ENCODE measurements around the gene ZNF462. TPM values are rescaled to one million over a fixed set of nuclear protein-coding genes. Genes with fewer than 3 reads are reported as not detected.

ZNF462 gene
- total RNA-seq, 2 donors from 2014 or later = 20.9 to 30.5 TPM

GRCh38 chr9:106932178-106932577 is 69.2 kb downstream of the ZNF462 start:
- H3K36me3 ChIP-seq = peaks cover 62% of the 10 kb centered on the region
- no peaks in the 10 kb centered on the region for H3K9me3 ChIP-seq
- H3K27ac ChIP-seq = no peak overlapping the region
- no peak for DNase-seq (ENCODE audit: low spot score)
- H3K4me1 ChIP-seq = peaks cover 0 to 26% of the 10 kb centered on the region in 2 donors
- TF ChIP-seq CTCF (IDR thresholded peaks at IDR 0.05) = no peak
- no peak overlapping the region for H3K4me3 ChIP-seq
- H3K27me3 ChIP-seq = no peaks in the 10 kb centered on the region

GRCh38 chr9:106932675-106933074 is 69.7 kb downstream of the ZNF462 start:
- H3K4me1 ChIP-seq = peaks cover 0 to 26% of the 10 kb centered on the region in 2 donors
- DNase-seq (ENCODE audit: low spot score) = no peak
- no peak overlapping the region for H3K4me3 ChIP-seq
- no peak overlapping the region for H3K27ac ChIP-seq
- no peaks in the 10 kb centered on the region for H3K27me3 ChIP-seq
- TF ChIP-seq CTCF (IDR thresholded peaks at IDR 0.05) = no peak
- H3K36me3 ChIP-seq = peaks cover 58% of the 10 kb centered on the region
- H3K9me3 ChIP-seq = no peaks in the 10 kb centered on the region

GRCh38 chr9:106933470-106933869 is 70.5 kb downstream of the ZNF462 start:
- no peak for DNase-seq (ENCODE audit: low spot score)
- Histone ChIP-seq H3K27me3 (no peaks in the 10 kb centered on the region), H3K27ac (no peak overlapping the region), H3K9me3 (no peaks in the 10 kb centered on the region), H3K4me3 (no peak overlapping the region), H3K4me1 (peaks cover 0 to 26% of the 10 kb centered on the region in 2 donors), H3K36me3 (peaks cover 52% of the 10 kb centered on the region)
- no peak for TF ChIP-seq CTCF (IDR thresholded peaks at IDR 0.05)

- no peaks in the 10 kb centered on the region for H3K9me3 ChIP-seq
- DNase-seq (ENCODE audit: low spot score) = no peak
- no peak for TF ChIP-seq CTCF (IDR thresholded peaks at IDR 0.05)
- peaks cover 0 to 15% of the 10 kb centered on the region in 2 donors for H3K4me1 ChIP-seq
- no peak overlapping the region for H3K4me3 ChIP-seq
- peaks cover 61% of the 10 kb centered on the region for H3K36me3 ChIP-seq
- H3K27ac ChIP-seq = no peak overlapping the region
- no peaks in the 10 kb centered on the region for H3K27me3 ChIP-seq
Observed at GRCh38 chr9:106934442-106935238, 71.7 kb downstream of the ZNF462 start.

GRCh38 chr9:106936680-106937079 is 73.7 kb downstream of the ZNF462 start:
- Histone ChIP-seq H3K9me3 (no peaks in the 10 kb centered on the region), H3K27me3 (no peaks in the 10 kb centered on the region), H3K36me3 (peaks cover 65% of the 10 kb centered on the region), H3K4me3 (no peak overlapping the region), H3K27ac (no peak overlapping the region), H3K4me1 (no peaks in the 10 kb centered on the region)
- DNase-seq (ENCODE audit: low spot score) = no peak
- TF ChIP-seq CTCF (IDR thresholded peaks at IDR 0.05) = no peak

GRCh38 chr9:106941916-106942315 is 79.0 kb downstream of the ZNF462 start:
- peaks cover 32% of the 10 kb centered on the region for H3K36me3 ChIP-seq
- H3K4me1 ChIP-seq = peaks cover 0 to 11% of the 10 kb centered on the region in 2 donors
- no peak for TF ChIP-seq CTCF (IDR thresholded peaks at IDR 0.05)
- H3K4me3 ChIP-seq = no peak overlapping the region
- no peaks in the 10 kb centered on the region for H3K27me3 ChIP-seq
- H3K27ac ChIP-seq = no peak overlapping the region
- no peaks in the 10 kb centered on the region for H3K9me3 ChIP-seq
- no peak for DNase-seq (ENCODE audit: low spot score)

All from right atrium auricular region (tissue), 2 donors.